ENCODE data around the gene FANCC.
A peak's percentile ranks its signal among the peaks of the same experiment; 100 is the strongest.

The FANCC gene

GRCh38 chr9:95085036-95085770 lies 232.3 kb downstream of the FANCC start:
- no peak for DNase-seq (ENCODE audit: low spot score)

GRCh38 chr9:95084254-95084934 lies 233.1 kb downstream of the FANCC start:
- no peak for DNase-seq (ENCODE audit: low spot score)

GRCh38 chr9:95083086-95083768 lies 234.3 kb downstream of the FANCC start:
- no peak for DNase-seq (ENCODE audit: low spot score)

DNA sequence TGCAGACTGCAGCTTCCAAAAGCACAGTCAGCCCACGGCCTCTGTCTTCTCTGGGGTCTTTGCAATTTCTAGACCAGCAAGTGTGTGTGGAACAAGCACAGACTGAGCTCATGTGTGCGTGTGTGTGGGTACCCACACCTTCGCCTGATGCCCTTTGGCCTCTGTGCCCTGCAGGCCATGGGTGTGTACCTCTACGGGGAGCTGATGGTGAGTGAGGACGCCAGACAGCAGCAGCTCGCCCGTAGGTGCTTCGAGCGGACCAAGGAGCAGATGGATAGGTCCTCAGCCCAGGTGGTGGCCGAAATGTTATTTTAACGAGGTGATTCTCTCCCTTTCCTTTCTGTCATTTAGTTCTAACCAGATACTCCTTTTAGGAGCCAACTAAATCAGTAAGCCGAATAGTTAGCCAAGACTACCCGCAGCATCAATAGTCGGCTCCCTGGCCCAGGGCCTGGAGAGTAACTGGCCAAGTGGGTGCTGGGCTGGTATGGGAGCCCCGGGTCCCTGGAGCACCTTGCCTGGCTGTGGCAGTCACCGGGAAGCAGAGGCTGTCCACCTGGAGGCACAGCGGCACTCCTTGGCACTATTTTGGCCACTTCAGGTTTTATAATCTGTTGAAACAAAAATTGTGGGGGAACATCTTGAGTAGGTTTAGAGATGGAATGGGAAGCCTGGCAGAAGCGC lies 235.0 kb downstream of the FANCC start:
- no peak for DNase-seq (ENCODE audit: low spot score)

DNA sequence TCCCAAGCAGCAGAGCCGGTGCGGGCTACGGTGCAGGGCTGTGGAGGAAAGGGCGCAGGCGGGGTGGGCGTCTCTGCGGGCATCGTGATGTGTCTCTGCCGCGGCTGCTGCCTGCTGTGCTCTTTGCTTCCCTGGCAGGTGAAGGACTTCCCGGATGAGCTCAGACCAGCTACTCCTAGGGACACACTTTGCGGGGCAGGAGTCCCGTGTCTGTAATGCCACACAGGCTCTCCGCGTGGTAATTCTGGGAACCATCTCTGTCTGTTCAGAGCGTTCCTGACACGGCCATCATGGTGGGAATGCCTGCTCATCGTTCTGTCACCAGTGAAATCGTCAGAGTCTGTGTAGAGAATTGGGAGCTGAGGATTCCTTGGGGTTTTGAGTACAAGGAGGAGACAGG lies 235.5 kb downstream of the FANCC start:
- no peak for DNase-seq (ENCODE audit: low spot score)

DNA sequence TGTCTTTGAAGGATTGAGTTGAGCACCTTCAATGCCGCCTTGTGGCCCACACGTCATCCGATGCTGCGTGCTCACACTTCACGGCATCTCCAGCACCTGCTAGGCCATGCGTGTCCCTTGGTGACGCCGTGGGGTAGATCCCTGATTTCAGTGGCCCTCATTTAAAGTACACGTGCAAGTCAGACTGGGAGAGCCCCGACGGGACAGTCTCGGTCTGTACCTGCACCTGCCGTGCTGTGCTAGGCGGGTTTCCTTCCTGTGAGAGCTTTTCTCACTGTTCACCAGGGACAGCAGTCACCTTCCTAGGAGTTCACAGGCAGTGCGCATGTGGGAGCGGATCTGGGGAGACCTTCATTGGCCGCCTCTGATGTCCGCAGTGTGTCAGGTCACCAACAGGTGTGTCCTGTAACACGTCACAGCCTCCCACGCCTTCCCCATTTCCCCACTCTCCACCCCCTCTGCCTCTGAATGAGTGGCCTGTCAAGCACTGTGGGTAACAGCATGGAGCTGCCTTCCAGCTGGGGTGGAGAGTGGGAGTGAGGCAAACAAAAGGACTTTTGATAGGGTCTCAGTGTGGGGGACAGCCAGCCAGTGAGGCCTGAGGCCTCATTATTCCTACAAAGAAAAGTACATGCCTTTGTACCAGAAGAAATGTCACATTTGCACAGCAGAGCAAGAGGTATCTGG lies 236.4 kb downstream of the FANCC start:
- peak; percentile 98 for DNase-seq (ENCODE audit: low spot score)

DNA sequence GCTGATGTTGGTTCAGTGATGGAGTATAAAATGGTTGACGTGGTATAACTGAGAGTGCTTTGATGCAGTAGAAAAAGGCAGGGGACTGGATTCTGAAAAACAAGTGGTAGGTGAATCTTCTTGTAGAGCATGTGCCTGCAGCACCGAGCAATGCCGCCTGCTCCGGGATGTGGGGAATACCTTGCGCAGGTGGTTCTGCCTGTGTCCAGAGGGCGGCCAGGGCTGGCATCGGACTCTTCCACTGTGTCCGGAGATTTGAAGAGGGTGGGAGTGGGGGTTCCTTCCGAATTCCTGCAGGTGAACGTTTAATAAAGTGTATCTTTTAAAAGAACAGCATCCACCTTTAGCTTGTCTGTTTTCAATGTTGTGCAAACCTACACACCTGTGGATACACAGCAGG lies 238.0 kb downstream of the FANCC start:
- DNase-seq (ENCODE audit: low spot score) = no peak

- no peak for DNase-seq (ENCODE audit: low spot score)
These were observed 238.6 kb downstream of the FANCC start for GRCh38 chr9:95078939-95079338.

DNA sequence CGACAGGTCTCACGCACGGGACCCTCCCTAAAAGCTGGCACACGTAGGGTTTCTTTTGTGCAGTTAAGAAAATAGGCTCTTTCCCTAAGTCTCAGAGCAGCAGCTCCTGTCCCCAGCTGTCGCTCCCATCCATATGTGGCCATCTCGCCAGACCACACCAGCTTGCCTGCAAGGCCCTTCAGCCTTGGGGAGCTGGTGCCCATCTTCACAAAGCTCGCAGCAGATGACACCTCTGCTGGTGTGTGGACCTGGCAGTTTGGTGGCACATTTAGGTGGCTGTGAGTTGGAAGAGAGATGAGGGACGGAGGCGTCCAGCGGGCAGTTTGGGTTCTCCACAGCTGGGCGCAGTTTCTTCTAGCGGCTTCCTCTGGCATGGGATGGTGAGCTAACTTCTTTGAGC lies 239.0 kb downstream of the FANCC start:
- DNase-seq (ENCODE audit: low spot score) = no peak

DNA sequence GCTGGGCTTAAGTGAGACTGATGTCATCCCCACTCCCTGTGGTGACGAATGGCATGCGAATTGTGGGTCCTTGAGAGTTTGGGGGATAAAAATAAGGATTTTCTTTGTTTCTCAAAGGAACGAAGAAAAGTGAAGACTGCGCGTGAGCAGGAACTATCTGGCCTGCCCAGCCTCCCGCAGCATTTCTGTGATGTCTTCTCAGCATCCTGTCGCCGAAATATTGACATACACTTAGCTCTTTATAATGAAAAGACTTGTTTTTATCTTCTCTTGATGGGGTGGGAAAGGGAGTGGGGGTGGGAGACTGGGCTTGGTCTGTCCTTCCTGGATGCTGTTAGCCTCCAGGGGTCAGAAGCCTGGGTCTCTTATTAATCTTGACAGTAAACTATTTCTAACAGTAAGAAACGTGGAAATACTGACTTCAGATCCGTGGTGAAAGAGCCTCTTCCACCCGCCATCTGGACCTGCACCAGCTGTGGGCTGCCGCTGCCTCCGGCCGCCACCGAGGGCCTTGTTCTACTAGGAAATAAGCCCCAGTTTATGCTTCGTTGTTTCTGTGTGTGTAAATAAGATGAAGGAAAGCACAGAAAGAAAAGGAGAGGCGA lies 239.6 kb downstream of the FANCC start:
- DNase-seq (ENCODE audit: low spot score) = no peak

GRCh38 chr9:95077053-95077765 lies 240.3 kb downstream of the FANCC start:
- no peak for DNase-seq (ENCODE audit: low spot score)

DNA sequence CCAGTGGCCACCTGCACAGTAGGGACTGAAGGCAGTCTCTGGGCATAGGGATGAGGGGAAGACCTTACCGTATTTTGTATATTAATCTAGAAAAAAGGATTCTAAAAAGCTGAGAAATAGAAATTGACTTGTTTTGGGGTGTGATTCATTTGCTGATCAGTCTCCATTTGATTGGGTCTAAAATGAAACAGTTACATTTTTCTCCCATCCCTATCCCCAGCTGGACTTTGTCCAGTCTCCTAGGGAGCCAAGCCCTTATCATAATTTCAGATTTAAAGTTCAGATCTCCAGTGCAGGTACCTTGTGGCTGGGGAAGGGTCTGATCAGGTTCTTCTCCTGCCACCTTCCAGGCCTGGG lies 240.8 kb downstream of the FANCC start:
- DNase-seq (ENCODE audit: low spot score) = no peak

- no peak for DNase-seq (ENCODE audit: low spot score)
These were observed 241.8 kb downstream of the FANCC start for GRCh38 chr9:95075700-95076099.

GRCh38 chr9:95074632-95075031 lies 242.9 kb downstream of the FANCC start:
- DNase-seq (ENCODE audit: low spot score) = no peak

DNA sequence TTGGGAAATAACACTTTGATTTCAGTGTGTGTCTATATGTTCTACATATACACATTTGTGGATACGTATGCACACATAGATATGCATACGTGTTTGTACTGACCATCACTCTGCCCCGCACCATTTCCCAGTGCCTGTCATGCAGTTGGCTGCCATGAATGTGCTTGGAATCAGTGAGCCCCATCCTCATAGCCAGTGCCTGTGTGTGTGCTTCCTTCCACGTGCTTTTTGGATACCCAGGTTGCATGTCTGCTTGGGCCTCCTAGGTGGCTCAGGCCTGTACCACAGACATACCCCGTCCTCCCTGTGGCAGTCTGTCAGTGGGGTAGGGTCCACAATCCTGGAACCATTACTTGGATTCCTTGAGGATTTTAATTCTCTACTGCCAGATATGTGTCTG lies 243.6 kb downstream of the FANCC start:
- DNase-seq (ENCODE audit: low spot score) = no peak

DNA sequence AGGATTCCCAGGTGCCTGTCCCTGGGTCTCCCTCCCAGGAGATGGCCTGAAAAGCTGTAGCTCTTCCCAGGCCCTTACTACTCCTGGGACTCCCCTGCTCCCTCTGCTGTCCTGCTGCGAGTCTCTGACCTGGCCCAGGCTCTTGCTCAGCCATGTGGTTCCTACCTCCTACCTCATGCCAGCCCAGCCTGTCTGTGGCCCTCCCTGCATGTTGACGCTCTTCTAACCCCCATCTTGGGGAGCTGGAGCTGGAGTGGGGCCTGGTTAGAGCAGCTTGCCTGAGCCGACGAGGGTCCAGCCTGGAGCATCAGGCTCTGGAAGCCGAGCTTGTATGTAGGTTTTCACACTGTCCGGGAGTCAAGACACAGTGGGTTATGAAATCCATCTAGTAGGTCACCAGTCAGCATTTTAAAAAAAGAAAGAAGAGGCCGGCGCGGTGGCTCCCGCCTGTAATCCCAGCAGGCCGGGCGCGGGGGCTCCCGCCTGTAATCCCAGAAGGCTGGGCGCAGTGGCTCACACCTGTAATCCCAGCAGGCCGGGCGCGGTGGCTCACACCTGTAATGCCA lies 244.4 kb downstream of the FANCC start:
- no peak for DNase-seq (ENCODE audit: low spot score)

DNA sequence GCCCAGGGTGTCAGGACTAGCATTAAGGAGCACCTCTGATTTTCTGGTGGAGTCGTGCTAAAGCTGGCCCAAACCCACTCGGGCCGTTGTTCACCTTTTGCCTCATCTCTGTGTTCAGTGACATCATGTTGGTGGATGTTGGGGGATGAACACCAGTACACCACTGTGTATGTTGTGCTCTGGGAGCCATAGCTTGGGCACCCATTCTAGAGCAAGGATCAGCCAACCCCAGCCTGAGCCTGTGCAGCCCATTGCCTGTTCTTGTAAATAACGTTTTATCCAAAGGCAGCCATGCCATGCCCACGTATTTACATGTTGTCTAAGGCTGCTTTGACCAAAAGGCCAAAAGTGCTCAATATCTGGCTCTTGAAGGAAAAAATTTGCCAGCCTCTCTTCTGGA lies 245.6 kb downstream of the FANCC start:
- no peak for DNase-seq (ENCODE audit: low spot score)

DNA sequence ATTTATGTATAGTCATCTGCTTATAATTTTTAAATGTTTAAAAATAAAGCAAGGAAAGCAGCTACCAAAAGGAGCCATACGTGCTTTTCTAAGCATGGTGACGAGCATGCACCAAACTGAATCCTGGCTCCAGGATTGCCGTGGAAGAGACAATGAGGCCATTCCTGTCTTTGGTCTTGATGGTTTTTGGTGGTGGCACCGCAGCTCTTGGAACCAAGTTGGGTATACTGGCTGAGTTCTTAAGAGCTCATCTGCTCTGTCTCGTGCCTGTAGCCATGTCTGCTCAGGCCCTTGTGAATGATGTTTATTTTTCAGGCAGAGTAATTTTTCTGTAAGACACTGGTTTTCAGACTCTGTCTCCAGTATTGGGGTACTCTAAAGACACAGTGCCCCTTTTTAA lies 246.1 kb downstream of the FANCC start:
- no peak for DNase-seq (ENCODE audit: low spot score)

- DNase-seq (ENCODE audit: low spot score) = no peak
These were observed 246.9 kb downstream of the FANCC start for GRCh38 chr9:95070549-95071021.

DNA sequence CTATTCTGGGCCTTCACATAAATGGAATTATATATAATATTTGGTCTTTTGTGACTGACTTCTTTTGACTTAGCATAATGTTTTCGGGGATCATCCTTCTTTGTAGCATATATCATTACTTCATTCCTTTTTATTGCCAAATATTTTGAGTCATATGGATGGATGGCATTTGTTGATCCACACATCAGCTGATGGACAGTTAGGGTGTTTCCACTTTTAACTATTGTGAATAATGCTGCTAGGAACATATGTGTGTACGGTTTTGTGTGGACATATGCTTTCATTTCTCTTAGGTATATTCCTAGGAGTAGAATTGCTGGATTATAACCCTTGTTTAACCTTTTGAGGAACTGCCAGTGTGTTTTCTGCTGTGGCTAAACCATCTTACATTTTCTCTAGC lies 249.6 kb downstream of the FANCC start:
- no peak for DNase-seq (ENCODE audit: low spot score)

DNA sequence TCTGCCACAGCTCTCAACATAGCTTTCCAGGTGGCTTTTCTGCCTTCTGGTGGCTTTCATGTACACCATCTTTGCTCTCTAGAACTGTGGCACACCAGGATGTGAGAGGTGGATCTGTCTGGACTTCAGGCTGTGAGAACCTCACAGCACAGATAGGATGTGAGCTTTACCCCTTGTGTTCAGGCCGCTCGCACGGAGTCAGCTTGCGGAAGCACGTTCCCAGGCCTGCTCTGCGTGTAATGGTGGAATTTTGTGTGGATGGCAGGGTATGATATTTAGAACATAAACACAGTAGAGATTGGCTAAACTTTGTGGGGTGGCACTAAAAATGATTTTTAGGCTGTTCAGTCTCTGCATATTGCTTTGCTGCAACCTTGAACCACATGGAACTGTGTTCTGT lies 250.5 kb downstream of the FANCC start:
- DNase-seq (ENCODE audit: low spot score) = no peak

Data from pons (tissue), 1 donor.